ENCODE results near the gene CADPS2. TPM values are rescaled to one million over a fixed set of nuclear protein-coding genes. Genes with fewer than 3 reads are reported as not detected.

The CADPS2 gene
- total and polyA plus RNA-seq, 4 donors: 16.0 to 76.7 (median 27.7) TPM

GRCh38 chr7:122715183-122715582 lies 171.1 kb downstream of the CADPS2 start:
- no peak for TF ChIP-seq CTCF (IDR thresholded peaks at IDR 0.05; ENCODE audit: control extremely low read depth, extremely low read depth)
- Histone ChIP-seq H3K4me3 (no peak overlapping the region), H3K27me3 (ENCODE audit: control insufficient read depth in 3 of 3, insufficient read depth in 3 of 3, low read length in 2 of 3) (no peaks in the 10 kb centered on the region), H3K9me3 (ENCODE audit: control insufficient read depth in 4 of 4, insufficient read depth in 3 of 4, low read length in 3 of 4) (no peaks in the 10 kb centered on the region), H3K27ac (ENCODE audit: low read depth in 1 of 2, low read length in 1 of 2) (no peak overlapping the region), H3K9ac (ENCODE audit: insufficient read depth in 1 of 2, low read length in 2 of 2) (no peak overlapping the region), H3K4me1 (ENCODE audit: control insufficient read depth in 5 of 5, insufficient read depth in 5 of 5, low read length in 5 of 5) (peaks cover 0 to 4% (median 0%) of the 10 kb centered on the region in 5 donors), H3K36me3 (ENCODE audit: control insufficient read depth in 4 of 4, insufficient read depth in 4 of 4, low read length in 4 of 4) (no peaks in the 10 kb centered on the region)
- no peak for DNase-seq
- no peak for ATAC-seq (ENCODE audit: insufficient read depth, low FRiP score)
- 91 to 93% methylated on average over 3 of the region's 3 CpGs for WGBS, 2 donors

GRCh38 chr7:122710916-122711315 lies 175.3 kb downstream of the CADPS2 start:
- no peak overlapping the region for H3K27ac ChIP-seq (ENCODE audit: low read depth in 1 of 2, low read length in 1 of 2)
- H3K4me1 ChIP-seq (ENCODE audit: control insufficient read depth in 5 of 5, insufficient read depth in 5 of 5, low read length in 5 of 5): no peaks in the 10 kb centered on the region
- H3K9me3 ChIP-seq (ENCODE audit: control insufficient read depth in 4 of 4, insufficient read depth in 3 of 4, low read length in 3 of 4): no peaks in the 10 kb centered on the region
- no peak overlapping the region for H3K4me3 ChIP-seq
- H3K9ac ChIP-seq (ENCODE audit: insufficient read depth in 1 of 2, low read length in 2 of 2): no peak overlapping the region
- no peak for DNase-seq
- 74 to 76% methylated on average over 1 of the region's 1 CpG for WGBS, 2 donors
- no peaks in the 10 kb centered on the region for H3K27me3 ChIP-seq (ENCODE audit: control insufficient read depth in 3 of 3, insufficient read depth in 3 of 3, low read length in 2 of 3)
- ATAC-seq (ENCODE audit: insufficient read depth, low FRiP score): no peak
- no peaks in the 10 kb centered on the region for H3K36me3 ChIP-seq (ENCODE audit: control insufficient read depth in 4 of 4, insufficient read depth in 4 of 4, low read length in 4 of 4)
- TF ChIP-seq CTCF (IDR thresholded peaks at IDR 0.05; ENCODE audit: control extremely low read depth, extremely low read depth): no peak

GRCh38 chr7:122709930-122710646 lies 176.2 kb downstream of the CADPS2 start:
- no peak for TF ChIP-seq CTCF (IDR thresholded peaks at IDR 0.05; ENCODE audit: control extremely low read depth, extremely low read depth)
- ATAC-seq (ENCODE audit: insufficient read depth, low FRiP score): no peak
- 86 to 91% methylated on average over 7 of the region's 7 CpGs for WGBS, 2 donors

GRCh38 chr7:122706836-122707235 lies 179.4 kb downstream of the CADPS2 start:
- no peaks in the 10 kb centered on the region for H3K9me3 ChIP-seq (ENCODE audit: control insufficient read depth in 4 of 4, insufficient read depth in 3 of 4, low read length in 3 of 4)
- DNase-seq: no peak
- H3K4me1 ChIP-seq (ENCODE audit: control insufficient read depth in 5 of 5, insufficient read depth in 5 of 5, low read length in 5 of 5): no peaks in the 10 kb centered on the region
- WGBS, 2 donors: 88 to 95% methylated on average over 2 of the region's 2 CpGs
- TF ChIP-seq CTCF (IDR thresholded peaks at IDR 0.05; ENCODE audit: control extremely low read depth, extremely low read depth): no peak
- no peaks in the 10 kb centered on the region for H3K27me3 ChIP-seq (ENCODE audit: control insufficient read depth in 3 of 3, insufficient read depth in 3 of 3, low read length in 2 of 3)
- no peak overlapping the region for H3K9ac ChIP-seq (ENCODE audit: insufficient read depth in 1 of 2, low read length in 2 of 2)
- no peak for ATAC-seq (ENCODE audit: insufficient read depth, low FRiP score)
- H3K36me3 ChIP-seq (ENCODE audit: control insufficient read depth in 4 of 4, insufficient read depth in 4 of 4, low read length in 4 of 4): peaks cover 0 to 4% (median 0%) of the 10 kb centered on the region in 4 donors
- H3K27ac ChIP-seq (ENCODE audit: low read depth in 1 of 2, low read length in 1 of 2): no peak overlapping the region
- no peak overlapping the region for H3K4me3 ChIP-seq

More at GRCh38 chr7:122709930-122710646, 176.2 kb downstream of the CADPS2 start:
- Histone ChIP-seq H3K4me3 (no peak overlapping the region), H3K36me3 (ENCODE audit: control insufficient read depth in 4 of 4, insufficient read depth in 4 of 4, low read length in 4 of 4) (no peaks in the 10 kb centered on the region), H3K27me3 (ENCODE audit: control insufficient read depth in 3 of 3, insufficient read depth in 3 of 3, low read length in 2 of 3) (no peaks in the 10 kb centered on the region), H3K27ac (ENCODE audit: low read depth in 1 of 2, low read length in 1 of 2) (no peak overlapping the region), H3K9ac (ENCODE audit: insufficient read depth in 1 of 2, low read length in 2 of 2) (no peak overlapping the region), H3K9me3 (ENCODE audit: control insufficient read depth in 4 of 4, insufficient read depth in 3 of 4, low read length in 3 of 4) (no peaks in the 10 kb centered on the region), H3K4me1 (ENCODE audit: control insufficient read depth in 5 of 5, insufficient read depth in 5 of 5, low read length in 5 of 5) (no peaks in the 10 kb centered on the region)
- DNase-seq: no peak

Measured in lung (tissue), 12 donors.